ENCODE data around the gene UBQLNL. TPM values are rescaled to one million over a fixed set of nuclear protein-coding genes. Genes with fewer than 3 reads are reported as not detected.

Gene UBQLNL
- polyA plus RNA-seq, 1 experiment: 0.42 TPM

DNA sequence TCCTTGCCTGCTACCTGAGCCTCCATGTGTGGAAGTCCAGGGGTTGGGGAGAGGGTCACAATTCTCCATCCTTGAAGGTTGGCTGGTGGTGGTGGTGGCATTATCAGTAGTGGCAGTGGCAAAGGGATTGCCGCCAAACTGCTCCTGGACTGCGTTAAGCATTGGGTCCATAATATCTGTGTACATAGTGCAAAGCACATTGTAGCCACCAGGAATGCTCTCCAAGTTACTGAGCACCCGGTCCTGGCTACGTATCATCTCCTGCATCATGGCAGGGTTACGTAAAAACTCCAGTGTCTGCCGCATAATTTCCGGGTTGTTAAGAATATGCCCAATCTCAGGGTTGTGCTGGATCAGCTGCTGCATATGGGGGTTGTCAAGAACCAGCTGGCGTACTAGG is 7.9 kb downstream of the UBQLNL start:
- ChIA-PET POLR2A (no interaction called here), CTCF (no interaction called here)
- TF ChIP-seq, protein P1, sequence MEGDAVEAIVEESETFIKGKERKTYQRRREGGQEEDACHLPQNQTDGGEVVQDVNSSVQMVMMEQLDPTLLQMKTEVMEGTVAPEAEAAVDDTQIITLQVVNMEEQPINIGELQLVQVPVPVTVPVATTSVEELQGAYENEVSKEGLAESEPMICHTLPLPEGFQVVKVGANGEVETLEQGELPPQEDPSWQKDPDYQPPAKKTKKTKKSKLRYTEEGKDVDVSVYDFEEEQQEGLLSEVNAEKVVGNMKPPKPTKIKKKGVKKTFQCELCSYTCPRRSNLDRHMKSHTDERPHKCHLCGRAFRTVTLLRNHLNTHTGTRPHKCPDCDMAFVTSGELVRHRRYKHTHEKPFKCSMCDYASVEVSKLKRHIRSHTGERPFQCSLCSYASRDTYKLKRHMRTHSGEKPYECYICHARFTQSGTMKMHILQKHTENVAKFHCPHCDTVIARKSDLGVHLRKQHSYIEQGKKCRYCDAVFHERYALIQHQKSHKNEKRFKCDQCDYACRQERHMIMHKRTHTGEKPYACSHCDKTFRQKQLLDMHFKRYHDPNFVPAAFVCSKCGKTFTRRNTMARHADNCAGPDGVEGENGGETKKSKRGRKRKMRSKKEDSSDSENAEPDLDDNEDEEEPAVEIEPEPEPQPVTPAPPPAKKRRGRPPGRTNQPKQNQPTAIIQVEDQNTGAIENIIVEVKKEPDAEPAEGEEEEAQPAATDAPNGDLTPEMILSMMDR (IDR thresholded peaks at IDR 0.05; ENCODE audit: low read depth, low read length): no peak
- Histone ChIP-seq H3K4me3 (ENCODE audit: low read depth, low read length) (no peak overlapping the region), H3K9me3 (ENCODE audit: control insufficient read depth, insufficient read depth, low read length) (no peaks in the 10 kb centered on the region), H3K27me3 (ENCODE audit: control insufficient read depth, insufficient read depth, low read length) (no peaks in the 10 kb centered on the region), H3K27ac (ENCODE audit: low read depth, low read length) (no peak overlapping the region)
- DNase-seq (ENCODE audit: low read depth, low spot score): no peak

DNA sequence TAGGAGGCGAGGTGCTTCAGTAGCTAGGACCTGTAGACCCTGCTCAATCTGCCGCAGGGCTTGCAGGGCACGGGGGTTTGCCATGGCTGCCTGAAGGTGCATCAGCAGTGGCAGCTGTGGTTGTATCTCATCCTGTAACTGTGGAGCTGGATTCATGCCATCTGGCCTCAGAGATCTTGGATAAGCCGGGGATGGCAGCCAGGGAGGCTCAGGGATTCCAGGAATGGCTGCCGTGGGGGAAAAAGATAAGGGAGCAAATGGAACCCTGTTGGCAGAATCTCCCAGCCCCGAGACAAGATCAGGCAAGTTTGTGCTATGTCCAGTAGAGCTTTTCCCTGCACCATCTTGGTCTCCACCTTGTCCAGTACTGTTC is 8.6 kb downstream of the UBQLNL start:
- DNase-seq (ENCODE audit: low read depth, low spot score): no peak
- Histone ChIP-seq H3K9me3 (ENCODE audit: control insufficient read depth, insufficient read depth, low read length) (no peaks in the 10 kb centered on the region), H3K27ac (ENCODE audit: low read depth, low read length) (no peak overlapping the region), H3K27me3 (ENCODE audit: control insufficient read depth, insufficient read depth, low read length) (no peaks in the 10 kb centered on the region), H3K4me3 (ENCODE audit: low read depth, low read length) (no peak overlapping the region)
- TF ChIP-seq, protein P1 (IDR thresholded peaks at IDR 0.05; ENCODE audit: low read depth, low read length): no peak
- ChIA-PET CTCF (interaction anchor here (1.2 kb wide), 1 partner anchor 32 kb away, joined by 4 read pairs; no protein-coding TSS in a partner anchor), POLR2A (interaction anchor here (0.7 kb wide), 1 partner anchor 102 kb away, joined by 3 read pairs; no protein-coding TSS in a partner anchor)

DNA sequence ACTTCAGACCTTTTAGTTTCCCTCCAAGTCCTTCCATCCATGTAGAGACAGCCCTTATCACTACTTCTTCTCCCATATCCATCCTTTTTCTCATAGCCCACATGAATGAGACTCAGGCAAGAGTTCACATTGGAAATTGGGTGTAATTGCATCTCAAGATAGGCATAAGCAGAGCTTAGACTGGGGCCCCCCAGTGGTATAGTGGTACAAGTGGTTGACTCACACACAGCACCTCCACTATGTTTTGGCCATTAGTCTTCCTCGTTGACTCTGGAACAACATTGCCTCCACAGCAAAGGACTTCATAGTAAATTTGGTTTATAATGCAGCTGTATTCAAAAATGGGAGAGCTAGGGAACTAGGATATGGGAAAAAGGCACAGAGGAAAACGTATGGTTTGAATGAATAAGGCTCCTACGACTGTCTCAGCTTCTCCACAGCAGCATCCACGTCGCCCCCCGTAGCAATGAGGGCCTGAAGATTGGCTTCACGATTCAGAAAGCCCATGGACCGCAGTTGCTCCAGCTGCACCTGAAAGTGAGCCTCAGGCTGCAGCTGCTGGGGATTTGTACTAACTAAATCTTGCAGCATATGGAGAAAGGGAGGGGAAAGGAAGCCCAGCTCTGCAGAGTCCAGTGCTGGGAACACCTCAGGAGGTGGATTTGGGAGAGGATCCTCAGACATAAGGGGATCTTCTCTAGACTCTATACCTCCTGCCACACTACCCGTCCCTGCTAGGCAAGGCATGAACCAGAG is 9.1 kb downstream of the UBQLNL start:
- no peaks in the 10 kb centered on the region for H3K27me3 ChIP-seq (ENCODE audit: control insufficient read depth, insufficient read depth, low read length)
- no peaks in the 10 kb centered on the region for H3K9me3 ChIP-seq (ENCODE audit: control insufficient read depth, insufficient read depth, low read length)
- no peak for DNase-seq (ENCODE audit: low read depth, low spot score)
- CTCF ChIA-PET: interaction anchor here (1.2 kb wide), 1 partner anchor 32 kb away, joined by 4 read pairs; no protein-coding TSS in a partner anchor
- POLR2A ChIA-PET: interaction anchor here (0.7 kb wide), 1 partner anchor 103 kb away, joined by 3 read pairs; no protein-coding TSS in a partner anchor
- TF ChIP-seq, protein P1 (IDR thresholded peaks at IDR 0.05; ENCODE audit: low read depth, low read length): no peak
- H3K4me3 ChIP-seq (ENCODE audit: low read depth, low read length): no peak overlapping the region
- H3K27ac ChIP-seq (ENCODE audit: low read depth, low read length): no peak overlapping the region

DNA sequence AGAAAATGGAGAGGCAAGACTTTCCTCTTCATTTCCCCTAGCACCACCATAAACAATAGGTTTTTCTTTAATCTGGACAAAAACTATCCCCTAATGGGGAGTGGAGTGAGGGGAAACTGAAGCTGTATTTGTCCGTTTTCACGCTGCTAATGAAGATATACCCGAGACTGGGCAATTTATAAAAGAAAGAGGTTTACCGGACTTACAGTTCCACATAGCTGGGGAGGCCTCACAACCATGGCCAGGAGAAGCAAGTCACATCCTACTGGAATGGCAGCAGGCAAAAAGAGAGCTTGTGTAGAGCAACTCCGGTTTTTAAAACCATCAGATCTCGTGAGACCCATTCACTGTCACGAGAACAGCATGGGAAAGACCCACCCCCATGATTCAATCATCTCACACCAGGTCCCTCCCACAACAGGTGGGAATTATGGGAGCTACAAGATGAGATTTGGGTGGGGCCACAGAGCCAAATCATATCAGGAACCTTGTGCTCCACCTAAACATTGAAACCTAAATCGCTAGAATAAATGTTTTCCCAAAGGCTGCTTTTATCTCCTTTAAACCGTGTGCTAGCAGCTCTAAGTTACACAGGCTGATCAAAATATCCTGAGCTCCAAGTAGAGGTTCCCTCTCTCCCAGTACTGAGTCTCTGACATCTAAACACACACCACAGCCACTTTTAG is 11.0 kb downstream of the UBQLNL start:
- ChIA-PET POLR2A (no interaction called here), CTCF (interaction anchor here (1.1 kb wide), 1 partner anchor 29 kb away, joined by 3 read pairs; no protein-coding TSS in a partner anchor)
- Histone ChIP-seq H3K4me3 (ENCODE audit: low read depth, low read length) (no peak overlapping the region), H3K9me3 (ENCODE audit: control insufficient read depth, insufficient read depth, low read length) (no peaks in the 10 kb centered on the region), H3K27ac (ENCODE audit: low read depth, low read length) (no peak overlapping the region), H3K27me3 (ENCODE audit: control insufficient read depth, insufficient read depth, low read length) (no peaks in the 10 kb centered on the region)
- DNase-seq (ENCODE audit: low read depth, low spot score): no peak
- TF ChIP-seq, protein P1 (IDR thresholded peaks at IDR 0.05; ENCODE audit: low read depth, low read length): no peak

DNA sequence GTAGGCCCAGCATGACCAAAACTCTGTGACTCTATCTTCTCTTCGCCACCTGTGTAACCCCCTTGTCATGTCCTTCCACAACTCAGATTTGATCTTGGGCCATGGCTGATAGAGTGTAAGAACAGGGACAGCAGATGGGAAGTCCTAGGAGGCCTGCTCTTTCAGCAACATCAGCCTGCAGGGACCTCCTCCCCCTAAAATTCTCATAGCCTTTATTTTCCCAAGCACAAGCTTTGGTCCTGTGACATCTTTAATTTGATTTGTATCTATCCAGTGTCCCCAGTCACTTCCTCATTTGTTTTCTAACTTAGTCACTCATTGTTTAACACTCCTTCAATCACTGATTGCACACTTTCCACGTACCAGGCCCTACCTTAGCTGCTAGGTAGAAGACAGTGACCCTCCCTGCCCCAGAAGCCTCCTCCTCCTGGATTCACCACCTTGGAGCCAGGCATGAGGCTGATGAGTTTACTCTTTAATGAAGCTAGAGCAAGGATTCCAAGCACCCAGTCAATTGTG is 12.0 kb downstream of the UBQLNL start:
- ChIA-PET CTCF (interaction anchor here (1.0 kb wide), 1 partner anchor 96 kb away, joined by 3 read pairs; no protein-coding TSS in a partner anchor), POLR2A (no interaction called here)
- no peak for DNase-seq (ENCODE audit: low read depth, low spot score)
- no peaks in the 10 kb centered on the region for H3K9me3 ChIP-seq (ENCODE audit: control insufficient read depth, insufficient read depth, low read length)
- no peak overlapping the region for H3K4me3 ChIP-seq (ENCODE audit: low read depth, low read length)
- no peaks in the 10 kb centered on the region for H3K27me3 ChIP-seq (ENCODE audit: control insufficient read depth, insufficient read depth, low read length)
- TF ChIP-seq, protein P1 (IDR thresholded peaks at IDR 0.05; ENCODE audit: low read depth, low read length): no peak
- H3K27ac ChIP-seq (ENCODE audit: low read depth, low read length): no peak overlapping the region

All from AG04450 (cell line).